Sigmoid colon (tissue), 7 donors: ENCODE data around the gene ORC6. TPM values are rescaled to one million over a fixed set of nuclear protein-coding genes. Genes with fewer than 3 reads are reported as not detected.

Source experiments
- DNase-seq: peaks from one replicate; pipeline ENCODE4 v3.0.0-alpha.2; 2019
- H3K27ac ChIP-seq, 4 donors: fragments of 200-600 bp; sonication (generic); one replicate each; pipeline ENCODE4 v1.5.1; 2016 to 2019; ENCODE audit warnings: mild to moderate bottlenecking in 1 of 4
- H3K27me3 ChIP-seq, 3 donors: fragments of 200-600 bp; sonication (generic); one replicate each; pipeline ENCODE4 v1.5.1; 2019; ENCODE audit warnings: mild to moderate bottlenecking in 1 of 3
- H3K36me3 ChIP-seq, 4 donors: fragments of 200-600 bp; sonication (generic); one replicate each; pipeline ENCODE4 v1.5.1; 2016 to 2019
- H3K4me1 ChIP-seq, 4 donors: fragments of 200-600 bp; sonication (generic); one replicate each; pipeline ENCODE4 v1.5.1; 2017 to 2019
- H3K4me3 ChIP-seq, 4 donors: fragments of 200-600 bp; sonication (generic); one replicate each; pipeline ENCODE4 v1.5.1; 2017 to 2019; ENCODE audit warnings: mild to moderate bottlenecking in 2 of 4, moderate library complexity in 1 of 4
- H3K9me3 ChIP-seq, 4 donors: fragments of 200-600 bp in 3 of 4; sonication (generic) in 3 of 4; one replicate each; pipeline versions ENCODE4 v1.5.1 to v1.6.1; 2013 to 2019
- EP300 ChIP-seq, 4 donors: sonication (generic); formaldehyde crosslinking; IDR thresholded peaks; one replicate each; pipeline ENCODE4 v1.6.1; 2017; ENCODE audit warnings: antibody characterized with exemption in 4 of 4
- POLR2A ChIP-seq, 2 donors: fragments of 450-650 bp; IDR thresholded peaks; one replicate each; pipeline ENCODE4 v1.6.1; 2016; ENCODE audit warnings: antibody characterized with exemption in 2 of 2, mild to moderate bottlenecking in 2 of 2, moderate library complexity in 2 of 2
- POLR2AphosphoS5 ChIP-seq, 4 donors: sonication (generic); formaldehyde crosslinking; IDR thresholded peaks; one replicate each; pipeline ENCODE4 v1.6.1; 2017; ENCODE audit warnings: antibody characterized with exemption in 4 of 4
- WGBS, 2 donors: extraction: QIAGEN DNeasy Blood & Tissue Kit; methylation state at CpG; one replicate each; pipeline ENCODE4 v1.1.7; 2013; 5-methylcytosine and 5-hydroxymethylcytosine counted together
- intact Hi-C: fragments of 100-400 bp; cut with DNase I; formaldehyde crosslinking; loops from one replicate; pipeline ENCODE4 v1.15.1; 2023
- polyA plus RNA-seq, 3 donors: library from polyadenylated mRNA; stranded (reverse); fragments of 200-250 nt; gene quantifications; one replicate each; pipeline ENCODE4 v1.2.3, GENCODE V29; 2013
- total RNA-seq, 4 donors: library from RNA; depleted of rRNA; stranded (reverse); fragments of >200 nt; gene quantifications; one replicate each; pipeline ENCODE4 v1.1.0, GENCODE V29; 2016
- TF ChIP-seq, protein P1 (sequence below), 4 experiments: fragments of 450-650 bp in 3 of 4; fragments of 200-600 bp in 1 of 4; IDR thresholded peaks; one replicate each; pipeline ENCODE4 v1.5.1; 2016 to 2019; ENCODE audit warnings: antibody characterized with exemption in 4 of 4, mild to moderate bottlenecking in 3 of 4, moderate library complexity in 2 of 4
- donor health status: healthy with polysubstance abuse.
- donor health status: Bipolar disorder and iron deficiency.
- donor health status: healthy.

Gene ORC6, protein sequence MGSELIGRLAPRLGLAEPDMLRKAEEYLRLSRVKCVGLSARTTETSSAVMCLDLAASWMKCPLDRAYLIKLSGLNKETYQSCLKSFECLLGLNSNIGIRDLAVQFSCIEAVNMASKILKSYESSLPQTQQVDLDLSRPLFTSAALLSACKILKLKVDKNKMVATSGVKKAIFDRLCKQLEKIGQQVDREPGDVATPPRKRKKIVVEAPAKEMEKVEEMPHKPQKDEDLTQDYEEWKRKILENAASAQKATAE
- total RNA-seq (1 to 10 TPM in 2 of 4 donors, under 1 TPM in 2; 0.33 to 2.5 (median 0.83) TPM), polyA plus RNA-seq (1 to 10 TPM; 2.4 to 9.2 (median 6.7) TPM)

DNA sequence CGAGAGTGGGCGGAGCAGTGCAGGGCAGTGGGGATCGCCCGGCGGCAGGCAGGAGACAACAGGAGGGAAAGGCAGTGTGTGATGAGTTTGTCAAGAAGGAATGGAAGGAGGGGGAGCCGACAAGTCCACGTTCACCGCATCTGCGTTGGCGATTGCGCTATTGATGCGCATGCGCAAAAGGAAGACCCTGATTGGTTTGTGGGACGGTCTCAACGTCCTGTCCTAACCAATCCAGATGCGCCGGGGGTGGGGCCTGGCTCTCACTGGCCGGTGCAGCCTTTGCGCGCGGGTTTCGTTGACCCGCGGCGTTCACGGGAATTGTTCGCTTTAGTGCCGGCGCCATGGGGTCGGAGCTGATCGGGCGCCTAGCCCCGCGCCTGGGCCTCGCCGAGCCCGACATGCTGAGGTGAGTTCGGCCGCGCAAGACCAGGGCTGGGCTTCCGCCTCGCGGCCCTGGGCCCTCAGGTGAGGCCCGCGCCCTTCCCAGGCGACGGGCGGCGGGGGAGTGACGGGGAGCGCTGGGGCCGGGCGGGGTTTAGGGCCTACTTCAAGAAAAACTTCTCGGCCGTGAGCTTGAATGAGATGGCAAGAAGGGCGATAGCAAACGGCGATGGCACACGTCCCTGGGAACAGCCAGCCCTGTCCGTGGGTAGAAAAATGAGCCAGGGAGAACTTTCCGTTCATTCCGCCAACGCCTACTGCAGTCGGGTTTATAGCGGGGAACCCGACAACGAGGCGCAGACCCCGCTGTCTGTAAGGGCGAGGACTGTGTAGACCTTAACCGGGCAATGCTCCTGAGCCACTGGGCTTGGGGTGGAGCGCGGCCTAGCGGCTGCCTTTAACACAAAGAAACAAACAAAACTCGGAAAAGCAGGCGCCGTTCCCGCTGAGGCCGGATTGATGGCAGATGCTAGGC is at the start of gene ORC6:
TSS of gene ORC6 (plus strand) at position 295 of the 916 bp plus-strand sequence. CDS start at position 342, 47 bp downstream.
- peak; percentile 99 for DNase-seq
- Histone ChIP-seq H3K9me3 (no peaks in the 10 kb centered on the region), H3K36me3 (no peaks in the 10 kb centered on the region), H3K4me1 (peaks cover 0 to 40% (median 35%) of the 10 kb centered on the region in 4 donors), H3K4me3 (peak within 1 kb of the TSS; percentile 85 to 97 (median 92)), H3K27me3 (no peaks in the 10 kb centered on the region), H3K27ac (peak within 1 kb of the TSS; percentile 89 to 94 (median 94))
- TF ChIP-seq EP300 (IDR thresholded peaks at IDR 0.05) (no peak), POLR2AphosphoS5 (IDR thresholded peaks at IDR 0.05) (peak in 1 of 4 donors; percentile 27)
- WGBS, 2 donors, result 0% methylated on average over 79 of the region's 79 CpGs
- intact Hi-C loops, result loop anchor here (2.0 kb wide), 2 partner anchors 141 to 283 kb away; partner anchors contain the start of genes C16orf87 and DNAJA2

DNA sequence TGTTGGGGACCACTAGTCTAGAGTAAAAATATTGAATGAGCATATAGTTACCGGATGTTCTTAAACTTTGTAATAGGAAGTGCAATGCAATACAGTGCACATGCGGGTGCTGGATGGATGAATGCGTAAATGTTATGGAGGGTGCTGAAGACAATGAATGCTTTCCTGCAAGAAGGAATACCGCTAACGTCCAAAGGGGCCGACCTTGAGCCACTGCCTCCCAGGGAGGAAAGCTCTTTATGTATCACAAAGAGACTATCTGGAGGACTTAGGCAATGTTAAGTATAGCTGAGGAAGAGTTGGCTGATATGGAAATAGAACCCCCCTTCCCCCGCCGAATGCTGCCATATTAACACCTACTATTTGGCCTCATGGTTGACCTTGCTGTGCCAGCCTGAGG is 40.8 kb upstream of the ORC6 start:
- Histone ChIP-seq H3K27ac (peak overlapping the region in 1 of 4 donors; percentile 71), H3K9me3 (peaks cover 0 to 4% (median 0%) of the 10 kb centered on the region in 4 donors), H3K4me1 (no peaks in the 10 kb centered on the region), H3K36me3 (no peaks in the 10 kb centered on the region), H3K4me3 (no peak overlapping the region), H3K27me3 (no peaks in the 10 kb centered on the region)
- 92% methylated on average over 8 of the region's 8 CpGs for WGBS, 2 donors
- TF ChIP-seq, protein P1, sequence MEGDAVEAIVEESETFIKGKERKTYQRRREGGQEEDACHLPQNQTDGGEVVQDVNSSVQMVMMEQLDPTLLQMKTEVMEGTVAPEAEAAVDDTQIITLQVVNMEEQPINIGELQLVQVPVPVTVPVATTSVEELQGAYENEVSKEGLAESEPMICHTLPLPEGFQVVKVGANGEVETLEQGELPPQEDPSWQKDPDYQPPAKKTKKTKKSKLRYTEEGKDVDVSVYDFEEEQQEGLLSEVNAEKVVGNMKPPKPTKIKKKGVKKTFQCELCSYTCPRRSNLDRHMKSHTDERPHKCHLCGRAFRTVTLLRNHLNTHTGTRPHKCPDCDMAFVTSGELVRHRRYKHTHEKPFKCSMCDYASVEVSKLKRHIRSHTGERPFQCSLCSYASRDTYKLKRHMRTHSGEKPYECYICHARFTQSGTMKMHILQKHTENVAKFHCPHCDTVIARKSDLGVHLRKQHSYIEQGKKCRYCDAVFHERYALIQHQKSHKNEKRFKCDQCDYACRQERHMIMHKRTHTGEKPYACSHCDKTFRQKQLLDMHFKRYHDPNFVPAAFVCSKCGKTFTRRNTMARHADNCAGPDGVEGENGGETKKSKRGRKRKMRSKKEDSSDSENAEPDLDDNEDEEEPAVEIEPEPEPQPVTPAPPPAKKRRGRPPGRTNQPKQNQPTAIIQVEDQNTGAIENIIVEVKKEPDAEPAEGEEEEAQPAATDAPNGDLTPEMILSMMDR (IDR thresholded peaks at IDR 0.05), result no peak
- TF ChIP-seq EP300 (IDR thresholded peaks at IDR 0.05) (no peak), POLR2A (IDR thresholded peaks at IDR 0.05) (no peak), POLR2AphosphoS5 (IDR thresholded peaks at IDR 0.05) (no peak)
- intact Hi-C loops, result no loop called here
- DNase-seq, result no peak

DNA sequence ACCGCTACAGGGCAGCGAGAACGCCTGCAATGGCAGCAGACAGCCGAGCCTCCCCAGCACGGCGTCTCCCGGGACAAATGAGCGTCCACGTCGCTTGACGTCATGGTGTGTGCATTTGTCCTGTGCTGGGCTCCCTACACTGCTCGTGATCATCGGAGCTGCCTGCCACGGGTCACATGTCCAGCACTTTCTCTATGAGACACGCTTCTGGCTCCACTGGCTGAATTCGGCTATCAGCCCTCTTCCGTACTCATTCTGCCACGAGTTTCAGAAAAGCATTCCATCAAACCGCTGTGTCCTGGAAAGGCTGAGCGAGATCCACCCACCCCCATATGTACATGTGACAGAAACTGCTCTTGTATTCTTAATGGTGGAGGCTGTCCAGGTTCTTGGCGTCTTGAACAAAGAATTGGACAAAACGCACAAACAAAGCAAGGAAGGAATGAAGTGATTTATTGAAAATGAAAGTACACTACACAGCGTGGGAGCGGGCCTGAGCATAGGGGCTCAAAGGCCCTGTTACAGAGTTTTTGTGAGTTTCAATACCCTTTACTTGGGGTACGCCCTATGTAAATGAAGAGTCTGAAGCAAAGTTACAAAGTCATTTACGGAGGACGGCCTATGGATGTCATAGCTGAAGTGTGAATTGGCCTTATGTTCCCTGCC is 39.7 kb upstream of the ORC6 start:
- peak; percentile 94 for DNase-seq
- TF ChIP-seq POLR2AphosphoS5 (IDR thresholded peaks at IDR 0.05) (peak in 2 of 4 donors; percentile 28 to 72), EP300 (IDR thresholded peaks at IDR 0.05) (no peak)
- 86 to 90% methylated on average over 27 of the region's 27 CpGs for WGBS, 2 donors

DNA sequence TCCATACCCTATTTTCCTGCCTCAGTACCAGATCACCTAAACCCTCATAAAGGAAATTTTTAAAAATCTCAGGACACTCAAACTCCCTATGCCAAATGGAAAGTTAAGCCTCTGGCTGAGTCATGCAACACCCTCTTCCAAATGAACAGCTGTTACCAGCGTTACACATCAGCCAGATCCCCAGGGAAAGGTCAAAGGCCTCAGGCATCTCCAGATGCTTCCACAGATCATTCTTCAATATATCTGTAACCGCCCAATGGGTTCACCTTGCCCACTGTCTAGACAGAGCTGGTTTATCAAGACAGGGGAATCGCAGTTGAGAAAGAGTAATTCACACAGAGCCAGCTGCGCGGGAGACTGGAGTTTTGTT is 39.2 kb upstream of the ORC6 start:
- Histone ChIP-seq H3K27me3 (no peaks in the 10 kb centered on the region), H3K36me3 (no peaks in the 10 kb centered on the region), H3K4me1 (no peaks in the 10 kb centered on the region), H3K27ac (peak overlapping the region; percentile 62 to 73 (median 68)), H3K4me3 (peak overlapping the region in 2 of 4 donors; percentile 21 to 28), H3K9me3 (no peaks in the 10 kb centered on the region)
- peak; percentile 81 for DNase-seq
- no peak for TF ChIP-seq POLR2A (IDR thresholded peaks at IDR 0.05)
- TF ChIP-seq POLR2AphosphoS5 (IDR thresholded peaks at IDR 0.05), result peak in 2 of 4 donors; percentile 16 to 22
- WGBS, 2 donors, result 86 to 87% methylated on average over 5 of the region's 5 CpGs
- intact Hi-C loops, result no loop called here

More for the DNA sequence above, 39.7 kb upstream of the ORC6 start:
- Histone ChIP-seq H3K4me1 (no peaks in the 10 kb centered on the region), H3K27me3 (no peaks in the 10 kb centered on the region), H3K27ac (peak overlapping the region; percentile 62 to 73 (median 68)), H3K36me3 (no peaks in the 10 kb centered on the region), H3K9me3 (peaks cover 0 to 3% (median 0%) of the 10 kb centered on the region in 4 donors), H3K4me3 (peak overlapping the region in 3 of 4 donors; percentile 14 to 28 (median 21))
- intact Hi-C loops, result no loop called here

DNA sequence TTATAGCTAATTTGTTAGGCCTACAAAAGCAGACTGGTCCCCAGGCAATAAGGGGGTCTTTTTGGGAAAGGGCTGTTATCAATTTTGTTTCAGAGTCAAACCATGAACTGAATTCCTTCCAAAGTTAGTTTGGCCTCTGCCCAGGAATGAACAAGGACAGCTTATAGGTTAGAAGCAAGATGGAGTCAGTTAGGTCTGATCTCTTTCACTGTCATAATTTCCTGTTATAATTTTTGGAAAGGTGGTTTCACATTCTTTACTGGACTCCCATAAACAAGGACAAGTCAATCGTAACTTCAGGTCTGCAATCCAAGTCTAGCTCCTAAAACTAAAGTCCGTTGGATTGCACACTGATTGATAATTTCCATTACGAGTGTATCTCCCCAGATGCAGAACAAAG is 38.2 kb upstream of the ORC6 start:
- Histone ChIP-seq H3K9me3 (no peaks in the 10 kb centered on the region), H3K27ac (no peak overlapping the region), H3K4me3 (no peak overlapping the region), H3K36me3 (no peaks in the 10 kb centered on the region), H3K27me3 (no peaks in the 10 kb centered on the region), H3K4me1 (no peaks in the 10 kb centered on the region)
- intact Hi-C loops, result no loop called here
- no peak for DNase-seq
- WGBS, 2 donors, result 87 to 89% methylated on average over 3 of the region's 3 CpGs
- TF ChIP-seq POLR2AphosphoS5 (IDR thresholded peaks at IDR 0.05) (no peak), POLR2A (IDR thresholded peaks at IDR 0.05) (no peak), EP300 (IDR thresholded peaks at IDR 0.05) (no peak)
- TF ChIP-seq, protein P1 (IDR thresholded peaks at IDR 0.05), result no peak
